ENCODE results near the gene TTN. TPM values are rescaled to one million over a fixed set of nuclear protein-coding genes. Genes with fewer than 3 reads are reported as not detected.

Gene TTN
- total and polyA plus RNA-seq, 2 experiments from 2014 or later = 12.5 to 15.7 TPM

- TF ChIP-seq EZH2 (IDR thresholded peaks at IDR 0.05; ENCODE audit: low read depth, unreplicated experiment) = no peak
Observed at GRCh38 chr2:178629463-178629862, 177.8 kb downstream of the TTN start (continued).

- no peaks in the 10 kb centered on the region for H3K27me3 ChIP-seq (ENCODE audit: insufficient read depth)
- H3K27ac Mint-ChIP-seq = no peak overlapping the region; the same call in 1 of the 2 replicates
- H3K4me3 ChIP-seq = no peak overlapping the region
- H3K9me2 ChIP-seq (ENCODE audit: insufficient read depth) = no peaks in the 10 kb centered on the region
- H3K4me2 ChIP-seq = no peak overlapping the region
- H3K4me3 Mint-ChIP-seq = no peak overlapping the region
- H4K20me1 ChIP-seq (replicated peaks; ENCODE audit: insufficient read depth) = no peaks in the 10 kb centered on the region
- no peaks in the 10 kb centered on the region for H3K36me3 ChIP-seq (ENCODE audit: insufficient read depth)
- no peaks in the 10 kb centered on the region for H3K27me3 Mint-ChIP-seq (ENCODE audit: insufficient read depth, low read depth, poor library complexity)
- H3K27ac ChIP-seq (ENCODE audit: low read depth) = no peak overlapping the region
- no peak for ATAC-seq
- no peak for TF ChIP-seq POLR2AphosphoS5 (IDR thresholded peaks at IDR 0.05; ENCODE audit: low read depth)
- TF ChIP-seq REST (IDR thresholded peaks at IDR 0.05; ENCODE audit: unreplicated experiment) = no peak
- no peak for TF ChIP-seq EZH2phosphoT487 (IDR thresholded peaks at IDR 0.05; ENCODE audit: unreplicated experiment)
- TF ChIP-seq ETS1 (IDR thresholded peaks at IDR 0.05) = no peak
- no peak for TF ChIP-seq CTCF (conservative IDR thresholded peaks at IDR 0.05; ENCODE audit: low read depth in 2 of 2)
- TF ChIP-seq ZNF462 (CRISPR knock-in tag; IDR thresholded peaks at IDR 0.05) = no peak
- no peak for TF ChIP-seq ZNF331 (CRISPR knock-in tag; IDR thresholded peaks at IDR 0.05; ENCODE audit: low read depth)
- TF ChIP-seq EZH2 (IDR thresholded peaks at IDR 0.05; ENCODE audit: low read depth, unreplicated experiment) = no peak
- TF ChIP-seq NANOG (IDR thresholded peaks at IDR 0.05; ENCODE audit: borderline replicate concordance) = no peak
- TF ChIP-seq JUNB (IDR thresholded peaks at IDR 0.05; ENCODE audit: unreplicated experiment) = no peak
- peaks cover 8% of the 10 kb centered on the region for H3K4me1 ChIP-seq (ENCODE audit: insufficient read depth)
- no peak overlapping the region for H2AFZ ChIP-seq
- DNase-seq (ENCODE audit: low spot score) = no peak
- no peaks in the 10 kb centered on the region for H3F3A ChIP-seq (replicated peaks; ENCODE audit: low read depth)
- H3K9me3 Mint-ChIP-seq = no peaks in the 10 kb centered on the region
- peaks cover 19% of the 10 kb centered on the region for H3K4me1 Mint-ChIP-seq
- H3K36me3 Mint-ChIP-seq (ENCODE audit: low read depth) = no peaks in the 10 kb centered on the region
- H3K79me2 ChIP-seq (replicated peaks; ENCODE audit: insufficient read depth) = no peaks in the 10 kb centered on the region
Observed at GRCh38 chr2:178628605-178629004, 178.6 kb downstream of the TTN start.
